Measurements from ENCODE around the gene DDX39B. TPM values are rescaled to one million over a fixed set of nuclear protein-coding genes. Genes with fewer than 3 reads are reported as not detected.

The DDX39B gene
- total and polyA plus RNA-seq, 9 of the 15 experiments (the other 6 are each of a cell fraction or from before 2014, with no cell fraction given): 479 to 869 (median 592) TPM

- TF ChIP-seq MGA (IDR thresholded peaks at IDR 0.05) (no peak), GABPB1 (CRISPR knock-in tag; IDR thresholded peaks at IDR 0.05) (0 out of 2 replicates have a peak, but pooled peaks have one; percentile 6), MCM5 (IDR thresholded peaks at IDR 0.05; ENCODE audit: low read depth) (no peak), RERE (CRISPR knock-in tag; IDR thresholded peaks at IDR 0.05; ENCODE audit: borderline replicate concordance) (0 out of 2 replicates have a peak, but pooled peaks have one; percentile 48), PTBP1 (IDR thresholded peaks at IDR 0.05; ENCODE audit: low read depth, low read length) (no peak), KAT7 (CRISPR knock-in tag; IDR thresholded peaks at IDR 0.05; ENCODE audit: borderline replicate concordance) (no peak), KDM2B (CRISPR knock-in tag; IDR thresholded peaks at IDR 0.05) (no peak), PRMT5 (CRISPR knock-in tag; IDR thresholded peaks at IDR 0.05) (no peak), GTF2B (IDR thresholded peaks at IDR 0.05; ENCODE audit: extremely low read depth, insufficient read length) (no peak), POLR2A (conservative IDR thresholded peaks at IDR 0.05) (no peak), ZNF324 (CRISPR knock-in tag; IDR thresholded peaks at IDR 0.05) (no peak), BACH1 (tag; IDR thresholded peaks at IDR 0.05) (no peak)
Observed at GRCh38 chr6:31559606-31559957, 17.8 kb upstream of the DDX39B start (continued).
